ENCODE measurements around the gene RPL34. TPM values are rescaled to one million over a fixed set of nuclear protein-coding genes. Genes with fewer than 3 reads are reported as not detected.

RPL34 gene
- 856 to 1,041 TPM (median 883 TPM) in 5 replicates for total RNA-seq (2022; extraction: Qiagen RNA extraction)

GRCh38 chr4:108620101-108620932 lies at the start of gene RPL34:
Gene RPL34, plus strand, starts transcription at chr4:108620576. Its CDS starts 1,384 bp downstream, at chr4:108621960.

GRCh38 chr4:108650212-108651013 lies 30.0 kb downstream of the RPL34 start, which contains the start of gene OSTC:
Gene OSTC, plus strand, starts transcription at chr4:108650599. Its CDS starts 57 bp downstream, at chr4:108650656.

Other genes with a start within 250 kb of the RPL34 start
- 90.8 to 108 TPM (median 99.3 TPM) in 5 replicates for gene OSTC, start 30.0 kb downstream of the RPL34 start, total RNA-seq (2022; extraction: Qiagen RNA extraction)
- not detected in 5 replicates for gene ETNPPL, start 142.5 kb downstream of the RPL34 start, total RNA-seq (2022; extraction: Qiagen RNA extraction)